NCI-H128 (cell line): ENCODE data around the gene FAM156B.
"Not testable (repeated sequence)": the region's sequence is repeated elsewhere in the genome, so short reads cannot be mapped to it uniquely, and the experiment has no call there.

Source experiments
- DNase-seq: peaks from one replicate; lab custom pipeline; 2025; ENCODE audit not compliant: unreplicated experiment; lab: John Stamatoyannopoulos, UW

FAM156B gene

DNA sequence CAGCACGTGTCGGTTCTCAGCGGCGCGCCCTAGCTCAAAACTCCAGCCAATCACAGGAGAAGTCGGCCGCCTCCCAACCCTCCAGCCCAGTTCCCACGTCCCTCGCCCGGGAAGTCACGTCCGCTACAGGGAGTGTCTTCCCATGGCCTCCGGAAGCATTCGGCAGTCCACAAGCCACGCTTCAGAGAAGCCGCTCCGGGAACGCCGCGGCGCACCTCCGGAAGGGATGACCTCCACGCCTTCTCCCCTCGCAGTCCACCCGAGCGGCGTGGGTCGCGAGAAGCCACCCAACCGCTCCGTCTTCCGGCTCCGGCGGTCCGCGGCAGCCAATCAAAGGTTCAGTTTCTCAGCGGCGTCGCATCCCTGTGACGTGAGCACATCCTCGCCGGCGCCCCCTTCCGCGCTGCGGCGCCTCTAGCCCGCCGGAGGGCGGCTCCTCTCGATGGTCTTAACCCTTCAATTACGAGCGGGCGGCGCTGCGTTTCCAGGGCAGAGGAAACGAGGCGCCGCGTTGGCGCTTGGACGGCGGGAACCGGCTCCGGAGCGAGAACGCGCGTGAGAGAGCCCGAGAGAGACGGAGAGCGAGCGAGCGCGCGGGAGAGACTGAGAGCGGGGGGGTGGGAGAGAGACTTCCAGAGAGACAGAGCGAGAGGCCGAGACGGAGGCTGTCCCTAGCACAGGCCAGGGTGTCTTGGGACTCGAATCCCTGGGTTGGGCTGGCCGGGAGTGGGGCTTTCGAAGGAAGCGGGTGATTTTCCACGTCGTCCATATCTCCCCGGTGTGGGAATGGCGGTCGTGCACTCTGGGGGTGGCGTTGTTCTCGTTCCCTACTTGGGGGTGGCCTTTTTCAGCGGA is at the start of gene FAM156B:
Gene FAM156B, plus strand, starts transcription at position 476 of the 855 bp plus-strand sequence. CDS start 9,896 bp downstream, outside the sequence.
- not testable (repeated sequence) for DNase-seq

DNA sequence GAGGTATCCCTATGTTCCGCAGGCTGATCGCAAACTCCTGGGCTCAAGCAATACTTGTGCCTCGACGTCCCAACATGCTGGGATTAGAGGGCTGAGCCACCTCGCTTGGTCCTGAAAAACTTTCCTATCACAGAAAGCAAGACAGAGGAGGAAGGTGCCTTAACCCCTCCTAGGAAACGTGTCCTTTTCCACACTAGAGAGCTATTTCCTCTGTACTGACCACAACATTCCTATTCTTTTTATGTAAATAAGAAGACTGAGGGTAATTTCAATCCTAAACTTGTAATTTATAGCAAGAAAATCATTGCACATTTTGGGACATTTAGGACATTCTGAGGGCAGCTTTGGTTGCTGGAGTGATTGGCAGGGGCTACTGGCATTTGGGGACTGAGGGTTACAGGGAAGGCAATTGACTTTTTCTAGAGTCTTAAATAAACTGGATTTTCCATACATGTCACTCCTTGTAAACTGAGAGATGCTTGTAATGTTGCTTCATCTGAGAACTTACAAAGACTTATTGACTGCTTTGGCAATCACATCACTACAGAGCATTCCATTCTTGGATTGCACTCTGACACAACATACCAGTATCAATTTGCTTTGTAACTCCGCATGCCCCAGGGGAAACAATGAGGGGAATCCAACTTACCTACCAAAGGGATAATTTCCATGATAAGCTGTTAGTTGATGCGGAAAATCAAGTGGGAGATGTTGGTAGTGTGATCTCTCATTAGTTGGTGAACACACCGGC is 44.8 kb upstream of the FAM156B start:
- DNase-seq: no peak

DNA sequence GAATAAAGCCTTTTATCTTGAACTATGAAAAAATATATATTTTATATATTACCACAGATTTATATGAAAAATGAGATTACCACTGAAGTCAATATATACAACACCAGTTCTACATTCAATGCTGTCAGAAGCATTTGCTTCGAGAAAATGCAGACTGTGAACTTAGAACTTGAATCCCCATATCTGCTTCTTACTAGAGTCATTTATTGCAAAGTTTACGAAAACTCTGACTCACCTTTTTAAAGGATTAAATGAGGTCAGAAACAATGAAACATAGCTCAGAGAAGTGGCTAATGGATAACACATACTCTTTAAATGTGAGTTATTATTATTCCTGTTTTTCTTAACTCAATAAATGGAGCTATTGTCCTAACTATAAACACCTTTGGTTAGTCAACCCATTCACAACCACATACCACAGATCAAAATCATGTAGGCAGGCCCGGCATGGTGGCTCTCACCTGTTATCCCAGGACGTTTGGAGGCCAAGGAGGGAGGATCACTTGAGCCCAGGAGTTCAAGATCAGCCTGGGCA is 40.1 kb upstream of the FAM156B start:
- DNase-seq: not testable (repeated sequence)

DNA sequence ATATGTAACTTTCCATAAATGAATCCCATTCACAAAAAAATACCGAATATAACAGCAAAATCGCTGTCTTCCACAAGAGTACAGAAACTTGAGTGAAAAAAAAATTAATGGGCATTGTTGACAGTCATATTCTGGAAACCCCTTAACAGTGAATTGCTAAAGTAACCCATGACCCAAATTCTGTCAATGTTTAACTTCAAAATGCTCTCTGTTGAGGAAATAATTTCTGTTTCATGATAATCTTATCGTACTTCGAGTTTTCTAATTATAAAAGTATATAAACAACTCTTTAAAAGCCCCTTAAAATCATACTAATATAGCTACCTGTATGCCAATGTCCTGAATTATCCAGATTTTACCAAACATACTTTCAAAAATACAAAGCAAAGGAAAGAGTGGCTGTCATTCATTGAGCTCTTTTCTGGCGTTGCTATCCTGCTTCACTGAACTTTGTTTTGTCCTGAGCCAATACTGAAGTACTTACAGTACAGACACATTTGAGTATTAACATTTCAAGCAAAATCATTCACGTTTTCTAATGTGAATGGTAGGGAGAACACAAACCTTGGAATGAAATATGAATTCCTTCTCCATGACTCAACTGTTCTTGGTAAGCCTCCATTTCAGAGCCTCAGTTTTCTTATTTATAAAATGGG is 31.7 kb upstream of the FAM156B start:
- DNase-seq: no peak

DNA sequence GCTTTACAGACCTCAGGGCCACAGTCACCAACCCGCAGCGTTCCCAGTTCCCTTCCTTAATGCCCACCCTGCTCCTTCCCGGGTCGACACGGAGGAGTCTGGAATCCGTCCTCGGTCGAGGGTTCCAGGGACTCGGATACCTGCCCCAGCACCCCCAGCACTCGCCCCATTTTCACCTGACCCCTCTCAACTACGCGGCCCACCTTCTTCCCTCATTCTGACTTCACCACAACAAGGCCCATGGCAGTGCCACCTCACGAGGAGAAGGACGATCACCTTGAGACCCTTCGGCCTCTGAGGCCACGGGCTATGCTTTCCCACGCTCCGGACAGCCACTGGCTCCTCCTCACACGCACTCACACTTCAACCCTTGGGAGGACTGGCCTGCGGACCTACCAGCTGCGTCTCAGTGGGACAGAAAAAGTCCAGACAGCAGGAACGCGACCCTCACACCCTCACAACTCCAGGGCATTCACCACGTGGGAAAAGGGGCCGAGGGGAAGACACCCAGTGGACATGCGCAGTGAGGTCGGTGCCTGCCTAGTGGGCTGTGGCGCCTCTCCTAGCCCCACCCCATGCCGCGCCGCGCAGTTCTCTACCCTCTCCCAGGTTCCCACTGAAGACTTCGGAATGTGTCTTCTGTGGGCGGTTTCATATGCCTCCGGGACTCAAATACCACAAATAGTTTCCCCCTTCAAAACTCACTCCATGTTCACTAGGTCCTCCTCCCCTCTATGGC is 29.4 kb upstream of the FAM156B start, which contains the start of gene XAGE3:
Gene XAGE3, minus strand, starts transcription at position 474 of the 739 bp plus-strand sequence. CDS start 950 bp downstream, outside the sequence.
- no peak for DNase-seq

DNA sequence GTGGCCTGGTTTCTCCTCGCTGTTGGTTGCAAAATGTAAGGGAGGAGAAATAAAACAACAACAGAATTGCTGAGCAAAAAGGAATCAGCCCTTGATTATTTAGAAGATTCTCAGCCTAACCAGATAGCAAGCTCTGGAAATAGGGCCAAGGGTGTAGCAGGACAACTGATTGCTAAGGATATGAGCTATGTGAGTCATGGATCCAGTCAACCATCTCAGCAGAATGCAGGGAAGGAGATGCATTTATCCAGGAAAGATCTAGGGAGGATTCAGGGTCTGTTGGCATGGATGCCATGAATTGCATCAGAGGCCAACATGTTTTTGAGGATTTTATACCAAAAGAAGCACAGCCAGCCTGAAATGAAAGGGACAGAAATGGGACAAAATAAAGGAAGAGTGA is 27.1 kb upstream of the FAM156B start:
- no peak for DNase-seq

DNA sequence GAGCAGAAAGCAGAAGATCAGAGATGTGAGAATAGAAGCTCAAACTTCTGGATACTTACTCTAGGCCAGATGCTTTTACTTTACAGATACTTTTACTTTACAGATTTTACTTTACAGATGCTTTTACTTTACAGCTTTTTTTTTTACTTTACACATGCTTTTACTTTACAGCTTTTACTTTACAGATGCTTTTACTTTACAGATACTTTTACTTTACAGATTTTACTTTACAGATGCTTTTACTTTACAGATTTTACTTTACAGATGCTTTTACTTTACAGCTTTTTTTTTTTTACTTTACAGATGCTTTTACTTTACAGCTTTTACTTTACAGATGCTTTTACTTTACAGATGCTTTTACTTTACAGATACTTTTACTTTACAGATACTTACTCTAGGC is 23.3 kb upstream of the FAM156B start:
- DNase-seq: not testable (repeated sequence)

DNA sequence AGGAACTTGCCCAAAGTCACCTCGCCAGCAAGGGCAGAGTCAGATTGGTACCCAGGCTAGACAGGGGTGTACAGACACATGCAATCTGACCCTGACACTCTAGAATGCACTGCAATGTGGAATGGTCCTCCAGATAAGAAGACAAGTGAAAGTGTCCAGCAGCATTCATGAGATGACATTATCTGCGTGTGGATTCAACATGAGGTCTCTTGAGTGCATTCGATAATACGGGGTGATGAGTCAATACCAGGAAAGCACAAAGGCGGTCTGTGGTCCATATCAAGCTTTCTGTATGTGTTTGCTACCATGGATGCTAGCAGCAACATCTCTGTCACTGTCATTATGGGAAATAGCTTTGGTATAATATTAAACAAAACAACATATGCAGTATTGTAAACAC is 22.5 kb upstream of the FAM156B start:
- DNase-seq: no peak

DNA sequence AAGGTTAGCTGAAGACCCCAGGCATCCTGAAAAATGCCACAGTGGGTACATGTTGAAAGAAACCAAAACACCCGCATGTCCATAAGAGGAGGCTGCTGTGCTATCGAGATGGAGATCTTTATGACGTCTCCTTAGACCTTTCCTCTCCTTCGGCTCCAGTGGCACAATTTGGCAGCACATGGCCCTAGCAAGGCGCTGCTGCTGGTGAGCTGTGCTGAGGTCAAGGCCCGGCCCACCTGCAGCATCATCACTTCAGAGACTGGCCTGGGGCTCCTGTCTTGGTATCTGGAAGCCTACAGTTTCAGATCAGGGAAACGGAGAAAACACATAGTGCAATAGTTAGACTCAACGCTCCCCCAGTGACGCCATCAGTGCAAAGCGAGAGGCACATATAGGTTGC is 21.7 kb upstream of the FAM156B start:
- not testable (repeated sequence) for DNase-seq

DNA sequence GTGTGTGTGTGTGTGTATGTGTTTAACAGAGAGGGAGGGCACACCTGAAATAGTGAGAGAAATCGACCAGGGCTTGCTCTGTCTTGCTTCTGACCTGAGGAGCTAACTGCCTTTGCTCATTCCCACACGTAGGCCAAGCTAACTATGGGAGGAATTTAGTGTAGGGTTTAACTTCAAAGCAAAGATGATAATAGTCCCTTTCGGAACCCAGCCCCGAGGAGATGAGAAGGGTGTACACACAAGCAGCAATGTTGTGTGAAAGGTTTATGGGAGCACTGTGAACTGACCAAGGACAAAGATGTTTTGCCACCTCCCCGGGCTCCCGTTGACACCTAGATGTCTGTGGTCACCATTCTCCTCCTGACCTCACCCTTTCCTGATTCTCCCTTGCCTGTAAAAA is 20.7 kb upstream of the FAM156B start:
- not testable (repeated sequence) for DNase-seq

GRCh38 chrX:52887459-52887858 is 9.7 kb upstream of the FAM156B start:
- DNase-seq: not testable (repeated sequence)

DNA sequence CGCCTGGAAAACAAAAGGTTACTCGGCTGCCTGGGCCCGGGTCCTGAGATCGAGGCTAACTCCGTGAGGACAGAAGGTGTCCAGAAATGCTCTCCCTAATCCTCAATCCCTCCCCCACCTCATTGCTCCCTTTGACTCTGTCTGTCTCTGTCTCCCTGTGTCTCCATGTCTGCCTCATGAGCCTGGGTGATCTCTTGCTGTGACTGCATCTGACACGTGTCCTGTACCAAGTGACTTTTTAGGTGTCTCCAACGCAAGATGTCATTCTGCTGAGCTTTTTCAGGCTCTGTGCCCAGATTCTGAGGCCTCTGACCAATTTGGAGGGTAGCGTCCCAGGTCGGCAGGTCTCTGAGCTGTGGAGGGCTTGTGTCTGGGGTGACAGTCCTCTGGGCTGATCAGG is 9.0 kb upstream of the FAM156B start:
- DNase-seq: not testable (repeated sequence)

- not testable (repeated sequence) for DNase-seq
Measured at GRCh38 chrX:52896438-52896837, 692 bp upstream of the FAM156B start.

DNA sequence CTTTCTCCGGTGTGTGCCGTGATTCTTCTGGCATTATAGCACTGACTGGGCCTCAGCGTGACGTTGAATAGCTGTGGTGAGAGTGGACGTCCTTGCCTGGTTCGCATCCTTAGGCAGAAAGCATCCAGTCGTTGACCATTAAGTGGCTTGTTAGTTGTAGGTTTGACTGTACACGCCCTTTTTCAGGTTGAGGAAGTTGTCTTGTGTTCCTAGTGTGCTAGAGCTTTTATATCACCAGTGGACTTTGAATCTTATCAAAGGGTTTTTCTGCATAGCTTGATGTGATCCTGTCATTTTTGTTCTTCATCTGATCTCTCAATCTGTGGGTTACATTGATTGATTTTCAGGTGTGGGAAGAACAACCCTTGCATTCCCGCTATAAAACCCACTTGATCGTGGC is 8.4 kb downstream of the FAM156B start:
- not testable (repeated sequence) for DNase-seq

- not testable (repeated sequence) for DNase-seq
Measured at GRCh38 chrX:52906072-52906471, 8.9 kb downstream of the FAM156B start.

GRCh38 chrX:52907137-52907536 is 10.0 kb downstream of the FAM156B start:
- DNase-seq: not testable (repeated sequence)

DNA sequence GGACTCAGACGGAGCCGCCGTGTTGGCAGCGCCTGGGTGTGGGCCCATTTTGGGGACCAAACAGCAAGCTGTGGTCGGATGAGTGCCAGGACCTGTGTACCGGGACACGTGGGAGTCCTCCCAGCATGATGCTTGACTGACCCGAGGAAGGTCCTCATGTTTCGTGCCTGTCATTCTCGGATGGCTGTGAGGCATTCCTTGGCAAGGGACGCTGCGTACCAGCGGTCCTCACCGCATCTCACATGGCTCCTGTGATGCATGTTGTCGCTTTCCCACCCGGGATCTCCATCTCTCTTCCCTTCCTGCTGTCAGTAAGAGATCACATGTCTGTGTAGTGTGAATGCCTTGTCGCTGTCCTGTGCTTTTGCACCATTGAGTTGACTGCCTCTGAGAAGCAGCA is 10.8 kb downstream of the FAM156B start:
- DNase-seq: not testable (repeated sequence)

GRCh38 chrX:52909313-52909969 is 12.3 kb downstream of the FAM156B start:
- DNase-seq: not testable (repeated sequence)

- DNase-seq: not testable (repeated sequence)
Measured at GRCh38 chrX:52913681-52914080, 16.6 kb downstream of the FAM156B start.

GRCh38 chrX:52914704-52915103 is 17.6 kb downstream of the FAM156B start:
- DNase-seq: not testable (repeated sequence)
